HCT116 (cell line): Measurements from ENCODE around the gene EIF2B5. TPM values are rescaled to one million over a fixed set of nuclear protein-coding genes. Genes with fewer than 3 reads are reported as not detected.

Source experiments
- ATAC-seq: fragments of 200-7000 bp; cut with Tn5 transposase; 2 replicates; pipeline ENCODE4 v1.9.1; 2020; ENCODE audit warnings: mild to moderate bottlenecking, moderate library complexity
- BruUV-seq: library from RNA; stranded (reverse); fragments of 400-500 nt; replicated peaks from 2 replicates; lab custom pipeline; 2021; lab: Mats Ljungman, UMichigan
- CTCF ChIA-PET: fragments of 300-600 bp; sonication (Branson Sonifier 250); formaldehyde crosslinking; loops from one replicate; lab custom pipeline; 2021; ENCODE audit warnings: antibody characterized with exemption; lab: Charles Lee
- POLR2A ChIA-PET: fragments of 300-600, 350-600 bp; sonication (Branson Sonifier 250); formaldehyde crosslinking; loops from one replicate; lab custom pipeline; 2021; ENCODE audit warnings: antibody characterized with exemption; lab: Charles Lee
- RAD21 ChIA-PET, 2 experiments: fragments of 300-600 bp; sonication (Branson Sonifier 250); formaldehyde crosslinking; loops; one replicate each; lab custom pipeline; 2023; ENCODE audit warnings: low total read pairs in 2 of 2; ENCODE audit not compliant: uncharacterized antibody in 2 of 2, unreplicated experiment in 2 of 2, low non-redundant PET in 1 of 2; lab: Charles Lee
- DNase-seq: peaks from one replicate; pipeline ENCODE4 v3.0.0-alpha.2; 2010; ENCODE audit warnings: low read depth, low spot score
- H2AFZ ChIP-seq: fragments of 200-600 bp; shearing (Covaris generic), sonication (generic); 2 replicates; pipeline ENCODE4 v1.6.1; 2017; ENCODE audit warnings: low read depth, mixed run types, mixed read lengths, antibody characterized with exemption, low read length; ENCODE audit not compliant: poor library complexity, severe bottlenecking
- H3K27ac ChIP-seq: 2 replicates; pipeline ENCODE4 v1.5.1; 2012; ENCODE audit warnings: low read depth, low read length
- H3K27me3 ChIP-seq: fragments of 200-600 bp; sonication (generic); 2 replicates; pipeline ENCODE4 v1.6.1; 2016; ENCODE audit warnings: mixed run types, low read length, mixed read lengths; ENCODE audit not compliant: insufficient read depth
- H3K36me3 ChIP-seq, 2 experiments: fragments of 200-500 bp in 1 of 2; fragments of 200-600 bp in 1 of 2; sonication (Bioruptor generic) in 1 of 2; sonication (generic) in 1 of 2; 2 replicates each; pipeline versions ENCODE4 v1.5.1 to v1.6.1; 2014 to 2016; ENCODE audit warnings: low read length in 2 of 2, inconsistent platforms in 1 of 2, mixed read lengths in 1 of 2, mixed run types in 1 of 2; ENCODE audit not compliant: insufficient read depth in 2 of 2, control insufficient read depth in 1 of 2
- H3K4me1 ChIP-seq, 2 experiments: fragments of 200-600 bp in 1 of 2; sonication (generic) in 1 of 2; 2 replicates each; pipeline versions ENCODE4 v1.5.1 to v1.6.1; 2012 to 2017; ENCODE audit warnings: low read length in 2 of 2, inconsistent platforms in 1 of 2, mild to moderate bottlenecking in 1 of 2, mixed read lengths in 1 of 2, mixed run types in 1 of 2, moderate library complexity in 1 of 2; ENCODE audit not compliant: insufficient read depth in 2 of 2, control insufficient read depth in 1 of 2
- H3K4me2 ChIP-seq: fragments of 200-600 bp; sonication (generic); 2 replicates; pipeline ENCODE4 v1.6.1; 2017; ENCODE audit warnings: mixed run types, low read length, mixed read lengths
- H3K4me3 ChIP-seq, 2 experiments: fragments of 200-600 bp in 1 of 2; sonication (generic) in 1 of 2; replicated peaks in 1 of 2; 2 replicates each; pipeline ENCODE4 v1.5.1; 2011 to 2016; ENCODE audit warnings: low read length in 2 of 2, control low read depth in 1 of 2, low read depth in 1 of 2, mild to moderate bottlenecking in 1 of 2, mixed read lengths in 1 of 2, mixed run types in 1 of 2
- H3K79me2 ChIP-seq: fragments of 200-600 bp; sonication (generic); 2 replicates; pipeline ENCODE4 v1.6.1; 2017; ENCODE audit warnings: mild to moderate bottlenecking, mixed run types, low read length, moderate library complexity, mixed read lengths; ENCODE audit not compliant: insufficient read depth
- H3K9ac ChIP-seq: fragments of 200-600 bp; sonication (generic); 2 replicates; pipeline ENCODE4 v1.6.1; 2016; ENCODE audit warnings: low read length, mixed read lengths
- H3K9me2 ChIP-seq: fragments of 200-600 bp; sonication (generic), shearing (Covaris generic); 2 replicates; pipeline ENCODE4 v1.6.1; 2017; ENCODE audit warnings: mixed run types, mild to moderate bottlenecking, moderate library complexity; ENCODE audit not compliant: insufficient read depth
- H3K9me3 ChIP-seq, 2 experiments: fragments of 200-500 bp in 1 of 2; fragments of 200-600 bp in 1 of 2; sonication (Bioruptor generic) in 1 of 2; sonication (generic) in 1 of 2; 2 replicates each; pipeline ENCODE4 v1.6.1; 2014 to 2017; ENCODE audit warnings: low read length in 2 of 2, mixed read lengths in 2 of 2, inconsistent platforms in 1 of 2, low read depth in 1 of 2, mild to moderate bottlenecking in 1 of 2, mixed run types in 1 of 2, moderate library complexity in 1 of 2; ENCODE audit not compliant: control insufficient read depth in 1 of 2, insufficient read depth in 1 of 2
- H4K20me1 ChIP-seq: fragments of 200-600 bp; sonication (generic), shearing (Covaris generic); 2 replicates; pipeline ENCODE4 v1.6.1; 2017; ENCODE audit warnings: mixed run types, mild to moderate bottlenecking, moderate library complexity; ENCODE audit not compliant: insufficient read depth
- CBX3 ChIP-seq: IDR thresholded peaks from 2 replicates; pipeline ENCODE4 v1.6.1; 2012; ENCODE audit warnings: low read depth
- CEBPB ChIP-seq: IDR thresholded peaks from 2 replicates; pipeline ENCODE4 v1.6.1; 2012; ENCODE audit warnings: low read depth
- CTCF ChIP-seq, 3 experiments: fragments of 200-600 bp in 1 of 3; sonication (generic) in 1 of 3; IDR thresholded peaks in 2 of 3; conservative IDR thresholded peaks in 1 of 3; 2 replicates each; pipeline ENCODE4 v1.5.1; 2012 to 2017; ENCODE audit warnings: low read depth in 2 of 3, low read length in 2 of 3, antibody characterized with exemption in 1 of 3, borderline replicate concordance in 1 of 3, control low read depth in 1 of 3, mild to moderate bottlenecking in 1 of 3, mixed read lengths in 1 of 3, mixed run types in 1 of 3, moderate library complexity in 1 of 3; ENCODE audit not compliant: insufficient read depth in 1 of 3
- ELF1 ChIP-seq: IDR thresholded peaks from 2 replicates; pipeline ENCODE4 v1.6.1; 2012; ENCODE audit warnings: low read depth, borderline replicate concordance
- EZH2 ChIP-seq: fragments of 200-600 bp; sonication (generic); IDR thresholded peaks from 2 replicates; pipeline ENCODE4 v1.6.1; 2017; ENCODE audit warnings: antibody characterized with exemption, mixed run types
- FOSL1 ChIP-seq: IDR thresholded peaks from 2 replicates; pipeline ENCODE4 v1.6.1; 2012; ENCODE audit warnings: low read depth
- JUND ChIP-seq: IDR thresholded peaks from 2 replicates; pipeline ENCODE4 v1.6.1; 2012
- POLR2A ChIP-seq: IDR thresholded peaks from 2 replicates; pipeline ENCODE4 v1.7.0; 2011; ENCODE audit warnings: borderline replicate concordance; ENCODE audit not compliant: insufficient read depth, insufficient read length; ENCODE audit errors: extremely low read depth
- POLR2AphosphoS5 ChIP-seq: IDR thresholded peaks from 2 replicates; pipeline ENCODE4 v1.6.1; 2011; ENCODE audit warnings: mild to moderate bottlenecking, low read depth, low read length, moderate library complexity
- RAD21 ChIP-seq: IDR thresholded peaks from 2 replicates; pipeline ENCODE4 v1.6.1; 2012; ENCODE audit warnings: low read depth, mild to moderate bottlenecking
- REST ChIP-seq: IDR thresholded peaks from 2 replicates; pipeline ENCODE4 v1.6.1; 2012; ENCODE audit warnings: low read depth
- SIN3A ChIP-seq: IDR thresholded peaks from 2 replicates; pipeline ENCODE4 v1.6.1; 2012; ENCODE audit warnings: low read depth
- SRF ChIP-seq: IDR thresholded peaks from 2 replicates; pipeline ENCODE4 v1.6.1; 2012; ENCODE audit warnings: low read depth
- TCF7L2 ChIP-seq: IDR thresholded peaks from 2 replicates; pipeline ENCODE4 v1.7.0; 2011; ENCODE audit warnings: borderline replicate concordance, inconsistent platforms; ENCODE audit not compliant: insufficient read depth, insufficient read length; ENCODE audit errors: extremely low read depth
- YY1 ChIP-seq: IDR thresholded peaks from 2 replicates; pipeline ENCODE4 v1.6.1; 2011; ENCODE audit warnings: low read length, low read depth, moderate library complexity, mild to moderate bottlenecking; ENCODE audit not compliant: insufficient replicate concordance; ENCODE audit errors: extremely low read depth
- ZBTB33 ChIP-seq: IDR thresholded peaks from 2 replicates; pipeline ENCODE4 v1.6.1; 2011; ENCODE audit warnings: mild to moderate bottlenecking, low read length, moderate library complexity; ENCODE audit not compliant: insufficient replicate concordance; ENCODE audit errors: extremely low read depth
- ZNF274 ChIP-seq: fragments of 200-500 bp; sonication (Bioruptor generic); IDR thresholded peaks from 2 replicates; pipeline ENCODE4 v1.6.1; 2014; ENCODE audit warnings: mild to moderate bottlenecking, low read depth, low read length, inconsistent platforms
- intact Hi-C: fragments of 100-400 bp; cut with micrococcal nuclease; formaldehyde crosslinking; loops from 2 replicates; pipeline ENCODE4 v1.10.0; 2022
- total RNA-seq: library from RNA; stranded (reverse); gene quantifications from one replicate; pipeline ENCODE4 v1.2.1, GENCODE V29; 2021; ENCODE audit not compliant: unreplicated experiment

The EIF2B5 gene
- total RNA-seq, 1 experiment from 2014 or later, result 50.3 TPM

DNA sequence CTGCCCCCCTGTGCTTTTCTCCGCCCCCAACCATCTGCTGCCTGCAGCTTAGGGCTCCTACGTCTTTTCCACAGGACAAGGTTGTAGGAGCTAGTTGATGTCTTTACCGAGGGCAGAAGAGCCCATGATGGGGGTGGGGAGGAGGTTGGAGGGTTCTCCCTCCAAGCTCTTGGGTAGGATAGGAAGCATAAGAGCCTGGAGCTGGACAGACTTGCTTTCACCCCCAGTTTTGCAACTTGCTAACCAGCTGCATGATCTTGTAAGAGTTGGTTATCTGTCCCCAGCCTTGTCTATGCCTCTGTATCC lies 51.7 kb downstream of the EIF2B5 start:
- H2AFZ ChIP-seq, result no peak overlapping the region

More for the DNA sequence above, 51.7 kb downstream of the EIF2B5 start:
- CTCF ChIA-PET, result interaction anchor here (1.6 kb wide), 1 partner anchor 10 kb away, joined by 5 read pairs; no protein-coding TSS in a partner anchor
- POLR2A ChIA-PET, result interaction anchor here (1.6 kb wide), 1 partner anchor 10 kb away, joined by 12 read pairs; no protein-coding TSS in a partner anchor
- peaks cover 48% of the 10 kb centered on the region for H3K79me2 ChIP-seq
- peaks cover 6 to 20% of the 10 kb centered on the region in 2 experiments for H3K4me1 ChIP-seq
- intact Hi-C loops, result no loop called here
- TSS peak; percentile 51 for BruUV-seq
- H3K4me3 ChIP-seq, result peak overlapping the region; percentile 98 to 100
- H3K9me2 ChIP-seq, result no peaks in the 10 kb centered on the region
- H3K9ac ChIP-seq, result peak overlapping the region; percentile 91
- peaks cover 49 to 60% of the 10 kb centered on the region in 2 experiments for H3K36me3 ChIP-seq
- peak overlapping the region; percentile 64 for H3K27ac ChIP-seq
- ATAC-seq (no peak), DNase-seq (no peak)
- no peaks in the 10 kb centered on the region for H3K9me3 ChIP-seq
- no peaks in the 10 kb centered on the region for H3K27me3 ChIP-seq
- no peaks in the 10 kb centered on the region for H4K20me1 ChIP-seq
- RAD21 ChIA-PET, result interaction anchor here in 1 of 2 experiments (0.6 kb wide), 1 partner anchor 100 kb away, joined by 3 read pairs; no protein-coding TSS in a partner anchor
- TF ChIP-seq FOSL1, result no peak
- no peak for TF ChIP-seq CBX3
- no peak for TF ChIP-seq ZBTB33
- no peak for TF ChIP-seq RAD21
- no peak for TF ChIP-seq POLR2A
- no peak for TF ChIP-seq CEBPB
- no peak for TF ChIP-seq JUND
- TF ChIP-seq YY1, result no peak
- no peak for TF ChIP-seq SIN3A
- TF ChIP-seq EZH2, result no peak
- no peak for TF ChIP-seq TCF7L2
- no peak for TF ChIP-seq REST
- no peak for TF ChIP-seq CTCF (IDR thresholded peaks at IDR 0.05 in 2 of 3, conservative IDR thresholded peaks at IDR 0.05 in 1 of 3; ENCODE audit: borderline replicate concordance in 1 of 3, insufficient read depth in 1 of 3, low read depth in 2 of 3, low read length in 2 of 3)
- TF ChIP-seq POLR2AphosphoS5, result no peak
- no peak for TF ChIP-seq ZNF274
- no peak for TF ChIP-seq ELF1
- no peak for TF ChIP-seq SRF
- peak overlapping the region; percentile 96 for H3K4me2 ChIP-seq
